NCI-H2081 treated with DMSO at 0.1 percent for 48 hours (cell line): ENCODE data around the gene MED28.
"Not testable (repeated sequence)": the region's sequence is repeated elsewhere in the genome, so short reads cannot be mapped to it uniquely, and the experiment has no call there.

ENCODE experiments used
- DNase-seq: peaks from one replicate; lab custom pipeline; 2025; lab: John Stamatoyannopoulos, UW

Gene MED28

DNA sequence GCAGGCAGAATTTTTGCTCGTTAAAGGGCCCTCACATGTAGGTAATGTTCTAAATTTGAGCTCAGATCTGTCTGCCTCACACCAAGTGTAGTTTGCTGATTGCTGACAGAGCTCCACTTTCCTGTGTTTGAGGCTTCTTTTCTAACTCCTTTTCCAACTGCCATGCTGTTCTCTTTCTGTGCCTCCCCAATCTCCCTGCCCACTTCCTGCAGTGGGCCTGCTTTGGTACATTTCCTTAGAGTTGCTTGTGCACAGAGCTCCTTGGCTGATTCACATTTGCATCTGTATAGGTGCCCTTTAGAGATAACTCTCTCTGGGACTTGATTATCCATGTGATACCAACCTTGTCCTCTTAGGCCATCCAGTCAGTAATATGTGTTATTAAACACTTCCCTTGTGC lies 4.5 kb downstream of the MED28 start:
- DNase-seq, result no peak

DNA sequence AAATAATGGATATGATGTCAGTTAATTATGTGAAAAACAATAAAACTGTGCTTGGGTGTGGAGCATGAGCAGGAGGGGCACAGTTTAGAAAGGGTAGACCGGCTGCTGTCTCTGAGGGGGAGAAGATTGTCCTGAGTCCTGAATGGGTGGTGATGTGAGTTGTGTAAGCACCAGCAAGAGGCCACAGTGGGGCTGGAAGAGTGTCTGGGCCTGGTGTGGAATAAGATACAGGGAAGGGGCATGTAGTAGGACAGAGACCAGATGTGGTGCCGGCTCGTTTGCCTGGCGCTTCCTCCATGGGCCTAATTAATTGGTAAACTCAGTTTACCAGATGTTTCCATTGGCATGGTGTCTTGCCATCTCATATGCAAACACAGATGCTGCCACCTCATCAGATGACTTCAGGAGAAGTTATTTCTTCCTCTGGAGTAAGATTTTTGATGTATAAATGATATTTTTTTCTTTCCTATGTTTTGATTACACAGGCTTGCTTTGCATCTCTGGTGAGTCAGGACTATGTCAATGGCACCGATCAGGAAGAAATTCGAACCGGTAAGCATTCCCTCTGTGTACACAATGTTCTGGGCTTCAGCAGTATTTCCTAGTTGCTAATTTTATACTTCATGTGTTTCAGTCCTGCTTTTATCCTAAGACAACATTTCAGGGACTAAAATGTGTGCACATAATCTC lies 5.1 kb downstream of the MED28 start:
- no peak for DNase-seq

DNA sequence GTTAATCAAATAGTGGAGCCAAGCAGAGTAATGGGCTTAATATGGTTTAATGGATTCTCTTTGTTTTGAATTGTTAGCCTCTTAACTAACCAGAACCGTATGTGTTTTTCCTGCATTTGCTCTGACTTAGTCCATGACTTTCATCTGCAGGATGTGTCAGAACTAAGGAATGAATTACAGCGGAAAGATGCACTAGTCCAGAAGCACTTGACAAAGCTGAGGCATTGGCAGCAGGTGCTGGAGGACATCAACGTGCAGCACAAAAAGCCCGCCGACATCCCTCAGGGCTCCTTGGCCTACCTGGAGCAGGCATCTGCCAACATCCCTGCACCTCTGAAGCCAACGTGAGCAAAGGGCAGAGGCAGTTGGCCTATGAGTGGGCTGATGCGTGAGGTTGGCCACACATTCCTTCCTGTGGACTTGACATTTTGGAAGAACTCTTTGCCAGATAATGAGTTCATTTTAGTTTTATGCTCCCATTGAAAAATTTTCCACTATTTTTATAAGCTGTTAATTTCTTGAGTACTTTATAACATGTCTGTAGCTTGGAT lies 9.1 kb downstream of the MED28 start:
- no peak for DNase-seq

DNA sequence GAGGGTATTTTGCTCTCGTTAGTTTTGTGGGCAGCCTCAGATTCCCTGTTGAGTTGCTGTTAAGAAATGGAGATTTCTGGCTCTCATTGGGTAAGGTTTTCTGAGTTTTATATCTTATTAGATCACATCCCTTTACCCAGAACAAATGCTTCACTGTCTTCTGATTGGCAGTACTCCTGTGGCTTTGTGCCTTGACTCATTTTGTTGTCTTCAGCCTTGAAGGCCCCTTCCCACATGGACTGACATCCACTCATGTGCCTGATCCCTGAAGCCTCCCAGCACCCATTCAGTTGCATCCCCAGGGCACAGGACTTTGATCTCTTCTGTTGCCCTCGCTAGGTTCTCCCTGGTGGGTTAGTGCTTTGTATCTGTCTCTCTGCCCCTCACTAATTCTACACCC lies 10.4 kb downstream of the MED28 start:
- DNase-seq, result no peak

DNA sequence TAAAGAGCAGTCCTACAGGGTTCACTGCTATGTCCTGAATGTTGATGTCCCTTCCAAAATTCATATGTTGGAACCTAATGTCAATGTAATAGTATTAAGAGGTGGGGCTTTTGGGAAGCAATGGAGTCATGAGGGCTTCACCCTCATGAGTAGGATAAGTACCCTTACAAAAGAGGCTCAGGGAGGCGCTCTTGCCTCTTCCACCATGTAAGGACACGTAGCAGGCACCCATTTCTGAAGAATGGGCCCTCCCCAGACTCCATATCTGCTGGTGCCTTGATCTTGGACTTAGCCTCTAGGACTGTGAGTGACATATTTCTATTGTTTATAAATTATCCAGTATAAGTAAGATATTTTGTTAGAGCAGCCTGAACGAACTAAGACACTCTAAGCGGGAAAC lies 15.8 kb downstream of the MED28 start:
- no peak for DNase-seq

DNA sequence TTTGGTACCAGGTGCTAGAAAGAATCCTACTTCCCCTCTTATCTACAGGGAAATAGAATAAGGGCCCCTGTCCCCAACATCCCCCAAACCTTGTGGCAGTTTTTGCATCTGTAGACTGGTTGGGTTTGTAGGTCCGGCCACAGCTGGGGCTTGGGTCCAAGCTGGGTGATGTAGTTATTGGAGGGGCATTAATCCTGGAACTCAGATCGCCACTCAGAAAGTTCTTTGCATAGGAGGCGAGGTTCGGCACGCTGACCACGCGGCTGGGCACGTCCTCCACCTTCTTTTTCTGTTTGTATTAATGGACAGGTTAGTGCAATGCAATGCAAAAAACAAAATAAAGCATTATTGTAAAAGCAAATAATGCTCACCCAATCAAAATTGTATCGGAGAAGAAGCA lies 19.2 kb downstream of the MED28 start:
- DNase-seq, result no peak

DNA sequence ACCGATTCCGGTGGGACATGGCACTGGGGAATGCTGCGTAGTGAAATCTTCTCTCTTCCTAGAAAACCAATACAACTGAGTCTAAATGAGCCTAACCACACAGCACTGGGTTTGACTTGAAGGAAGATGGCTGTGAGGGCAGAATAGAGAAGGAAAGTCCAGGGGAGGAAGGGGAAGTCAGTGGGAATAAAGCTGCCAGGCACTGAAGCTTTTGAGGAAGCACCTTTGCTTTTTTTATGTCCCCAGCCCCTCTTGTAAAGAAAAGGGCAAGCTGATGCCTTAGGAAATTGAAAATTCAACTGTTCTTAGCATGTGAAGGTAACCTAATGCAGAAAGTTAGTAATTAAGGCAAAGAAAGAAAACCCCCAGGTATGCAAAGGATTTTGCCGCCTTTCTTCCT lies 20.6 kb downstream of the MED28 start:
- no peak for DNase-seq

DNA sequence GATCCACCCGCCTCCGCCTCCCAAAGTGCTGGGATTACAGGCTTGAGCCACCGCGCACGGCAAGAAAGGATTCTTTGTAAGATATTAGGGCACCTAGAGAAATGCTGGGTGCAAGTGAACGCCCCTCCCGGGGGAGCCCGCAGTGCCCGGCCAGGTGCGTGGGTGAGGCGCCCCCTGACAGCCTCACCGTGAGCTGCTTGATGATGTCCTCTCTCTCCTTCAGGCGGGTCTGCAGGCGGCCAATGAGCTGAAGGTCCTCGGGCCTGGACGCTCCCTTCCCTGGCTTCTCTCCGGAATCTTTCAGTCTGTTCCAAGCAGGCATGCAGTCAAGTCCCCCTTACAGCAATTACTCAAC lies 21.9 kb downstream of the MED28 start:
- DNase-seq, result no peak

DNA sequence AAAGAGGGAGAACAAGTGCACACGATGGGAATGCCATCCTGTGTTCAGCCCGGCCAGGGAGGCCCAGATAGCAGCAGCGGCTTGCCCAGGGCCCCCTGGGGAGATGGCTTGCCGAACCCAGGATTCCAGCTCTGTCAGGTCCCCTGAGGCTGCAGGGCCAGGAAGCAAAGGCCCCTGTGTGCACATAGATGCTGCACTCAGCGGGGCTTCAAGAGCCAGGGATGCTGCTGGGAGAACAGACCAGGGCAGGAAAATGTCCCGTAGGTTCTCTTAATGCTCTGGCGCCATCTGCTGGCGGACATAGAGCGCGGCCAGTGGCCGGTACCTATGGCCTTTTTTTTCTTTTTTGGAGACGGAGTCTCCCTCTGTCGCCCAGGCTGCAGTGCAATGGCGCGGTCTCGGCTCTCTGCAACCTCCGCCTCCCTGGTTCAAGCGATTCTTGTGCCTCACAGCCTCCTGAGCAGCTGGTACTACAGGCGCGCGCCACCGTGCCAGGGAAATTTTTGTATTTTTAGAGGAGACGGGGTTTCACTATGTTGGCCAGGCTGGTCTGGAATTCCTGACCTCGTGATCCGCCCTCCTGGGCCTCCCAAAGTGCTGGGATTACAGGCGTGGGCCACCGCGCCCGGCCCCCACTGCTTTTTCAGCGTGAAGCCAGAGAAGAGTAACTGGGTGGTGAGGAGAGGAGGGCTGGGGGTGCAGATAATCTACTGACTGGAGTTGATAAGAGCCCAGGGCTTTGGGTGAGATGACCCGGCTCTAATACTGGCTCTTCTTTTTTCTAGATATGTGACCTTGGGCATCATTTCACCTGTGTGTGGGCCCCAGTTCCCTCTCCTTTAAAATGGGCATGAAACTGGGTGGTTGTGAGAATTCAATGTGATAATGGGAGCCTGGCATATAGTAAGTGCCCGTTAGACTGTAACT lies 22.5 kb downstream of the MED28 start:
- DNase-seq, result no peak

DNA sequence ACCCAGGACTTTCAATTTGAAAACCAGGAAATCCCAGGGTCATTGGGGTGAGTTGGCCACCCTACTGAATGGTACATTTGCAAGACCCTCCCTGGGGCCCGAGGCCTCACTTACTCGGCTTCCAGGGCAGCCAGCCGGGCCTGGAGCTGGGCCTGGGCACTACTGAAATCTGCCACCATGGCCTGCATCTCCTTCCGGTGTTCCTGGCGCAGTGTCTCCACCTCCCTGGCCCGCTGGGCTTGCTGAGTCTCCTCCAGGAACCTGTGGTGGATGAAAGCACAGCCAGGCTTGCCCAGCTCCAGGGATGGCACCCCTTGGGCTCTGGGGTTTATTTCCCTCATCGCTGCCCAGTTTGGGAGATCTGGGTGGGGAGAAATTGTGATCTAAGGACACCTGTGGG lies 24.7 kb downstream of the MED28 start:
- DNase-seq, result no peak

DNA sequence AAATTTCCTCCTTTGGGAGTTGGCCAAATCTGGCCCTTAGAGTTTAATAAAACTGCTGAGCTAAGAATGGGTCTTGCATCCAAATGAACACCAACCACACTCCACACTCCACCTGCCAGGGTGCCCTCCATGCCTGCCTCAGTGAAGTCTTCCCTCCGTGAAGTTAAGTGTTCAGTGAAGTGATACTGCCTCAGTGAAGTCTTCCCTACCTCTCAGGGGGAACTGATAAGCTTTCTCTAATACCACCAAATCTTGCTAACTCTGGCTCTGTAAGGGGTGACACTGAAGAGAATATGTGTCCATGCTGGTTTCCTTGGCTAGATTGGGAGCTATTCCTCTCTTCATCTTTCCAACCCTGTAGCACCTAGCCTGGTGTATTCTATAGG lies 27.9 kb downstream of the MED28 start:
- no peak for DNase-seq

DNA sequence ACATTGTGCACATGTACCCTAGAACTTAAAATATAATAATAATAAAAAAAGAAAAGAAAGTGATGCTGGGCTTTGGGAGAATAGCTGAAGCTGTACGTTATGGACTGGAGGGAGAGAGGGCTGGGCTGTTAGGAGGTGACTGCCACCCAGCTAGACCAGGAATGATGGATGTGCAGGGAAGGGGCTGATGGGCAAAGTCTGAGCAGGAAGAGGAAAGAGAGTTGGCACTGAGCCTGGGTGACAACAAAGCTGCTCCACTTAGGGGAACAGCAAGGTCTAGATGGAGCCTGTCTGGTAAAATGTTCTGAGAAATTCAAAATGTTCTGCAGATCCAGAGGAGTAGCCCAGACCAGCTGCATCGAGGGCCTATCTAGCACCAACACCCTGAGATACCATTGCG lies 32.3 kb downstream of the MED28 start:
- DNase-seq, result no peak

DNA sequence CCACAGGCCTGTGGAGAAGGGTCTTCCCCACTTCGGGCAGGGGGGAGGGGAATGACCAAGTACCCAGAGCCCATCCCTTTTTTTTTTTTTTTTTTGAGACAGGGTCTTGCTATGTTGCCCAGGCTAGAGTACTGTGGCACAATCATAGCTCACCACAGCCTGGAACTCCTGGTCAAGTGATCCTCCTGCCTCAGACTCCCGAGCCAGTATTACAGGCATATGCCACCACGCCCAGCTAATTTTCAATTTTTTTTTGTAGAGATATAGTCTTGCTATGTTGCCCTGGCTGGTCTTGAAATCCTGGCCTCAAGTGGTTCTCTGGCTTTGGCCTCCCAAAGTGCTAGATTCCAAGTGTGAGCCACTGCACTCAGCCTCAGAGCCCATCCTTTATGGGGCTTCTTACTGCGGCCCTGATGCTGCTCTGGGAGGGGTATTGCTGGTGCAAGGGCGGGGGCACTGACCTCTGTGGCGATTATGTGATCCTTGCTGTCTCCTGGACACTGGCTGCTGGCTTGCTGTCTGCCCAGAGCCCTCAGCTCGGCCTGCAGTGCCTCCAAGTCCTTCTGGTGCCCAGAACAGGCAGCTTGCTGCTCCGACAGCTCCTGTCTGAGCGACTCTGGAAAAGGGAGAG lies 32.9 kb downstream of the MED28 start:
- no peak for DNase-seq

DNA sequence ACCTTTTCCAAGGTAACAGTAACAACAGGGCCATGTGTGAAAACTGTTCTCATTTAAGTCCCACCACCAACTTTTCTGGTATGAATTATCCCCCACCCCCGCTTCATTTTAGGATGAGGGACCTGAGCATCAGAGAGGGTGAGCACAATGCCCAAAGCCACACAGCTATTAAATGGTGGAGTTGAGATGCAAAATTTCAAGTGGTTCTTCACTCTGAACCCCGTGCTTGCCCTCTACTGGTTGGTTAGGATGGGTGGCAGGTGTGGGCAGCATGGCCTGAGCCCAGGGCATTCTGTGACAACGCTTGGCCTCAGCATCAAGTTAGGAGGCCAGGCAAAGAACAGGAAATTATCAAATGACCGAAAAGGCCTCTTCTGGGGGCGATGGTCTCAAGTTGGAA lies 33.5 kb downstream of the MED28 start:
- no peak for DNase-seq

DNA sequence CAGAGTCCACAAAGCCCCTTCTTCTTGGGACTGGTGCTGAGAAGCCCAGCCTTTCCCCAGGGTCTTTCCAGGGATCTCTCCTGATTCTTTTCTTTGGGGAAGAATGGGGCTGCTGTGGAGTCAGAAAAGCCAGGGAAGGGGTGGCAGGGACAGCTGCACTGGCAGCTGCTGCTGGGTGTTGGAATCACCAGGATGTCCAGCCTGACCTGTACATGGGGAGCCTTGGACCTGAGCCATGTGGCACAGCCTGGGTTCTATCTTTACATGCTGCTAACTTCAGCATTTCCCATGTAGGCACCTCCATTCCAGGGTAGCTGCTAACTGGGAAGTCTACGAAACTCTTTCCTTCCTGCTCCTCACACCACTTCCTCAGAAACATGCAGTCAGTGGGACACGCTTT lies 36.0 kb downstream of the MED28 start:
- no peak for DNase-seq

DNA sequence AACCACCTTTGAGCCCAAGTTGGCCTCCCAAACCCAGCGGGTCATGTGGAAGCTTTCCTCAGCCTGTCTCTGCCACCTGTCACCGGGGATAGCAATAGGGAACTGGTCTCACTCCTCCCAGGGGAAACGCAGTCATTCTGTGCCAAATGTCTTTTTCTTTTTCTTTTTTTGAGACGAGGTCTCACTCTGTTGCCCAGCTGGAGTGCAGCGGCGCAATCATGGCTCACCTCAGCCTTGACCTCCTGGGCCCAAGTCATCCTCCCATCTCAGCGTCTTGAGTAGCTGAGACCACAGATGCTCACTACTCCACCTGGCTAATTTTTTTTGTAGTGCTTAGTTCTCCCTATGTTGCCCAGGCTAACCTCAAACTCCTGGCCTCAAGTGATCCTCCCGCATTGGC lies 40.3 kb downstream of the MED28 start:
- DNase-seq, result no peak

DNA sequence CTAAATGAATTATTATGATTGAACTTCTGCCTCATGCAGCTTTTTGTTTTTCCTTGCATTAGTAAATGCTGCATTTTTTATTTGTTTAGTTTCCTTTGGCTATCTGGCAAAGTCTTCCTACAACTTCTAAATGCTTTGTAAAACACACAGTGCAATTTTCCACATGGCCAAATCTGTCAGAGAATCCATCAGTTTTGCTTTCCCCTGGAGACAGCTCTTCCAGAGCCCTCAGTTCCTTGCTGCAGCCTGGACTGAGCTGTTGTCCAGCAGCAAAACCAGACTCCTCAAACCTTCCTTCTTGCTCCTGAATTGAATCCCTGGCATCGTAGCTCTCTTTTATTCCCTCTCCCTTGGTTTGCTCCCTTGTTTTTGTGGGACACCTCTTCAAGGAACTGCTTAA lies 42.6 kb downstream of the MED28 start:
- no peak for DNase-seq

DNA sequence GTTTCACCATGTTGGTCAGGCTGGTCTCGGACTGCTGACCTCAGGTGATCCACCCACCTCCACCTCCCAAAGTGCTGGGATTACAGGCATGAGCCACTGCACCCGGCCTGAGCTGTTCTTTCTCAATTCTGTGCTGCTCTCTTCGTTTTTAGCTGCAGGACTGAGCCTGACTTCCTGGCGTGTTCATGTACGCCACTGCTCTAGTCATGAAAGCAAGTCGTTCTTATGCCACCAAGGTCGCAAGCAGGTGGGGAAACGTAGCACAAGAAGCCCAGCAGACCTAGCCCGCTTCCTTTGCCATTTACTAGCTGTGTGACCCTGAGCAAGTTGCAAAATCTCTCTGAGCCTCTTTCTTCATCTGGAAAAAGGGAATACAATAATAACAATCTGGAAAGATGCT lies 43.4 kb downstream of the MED28 start:
- no peak for DNase-seq

DNA sequence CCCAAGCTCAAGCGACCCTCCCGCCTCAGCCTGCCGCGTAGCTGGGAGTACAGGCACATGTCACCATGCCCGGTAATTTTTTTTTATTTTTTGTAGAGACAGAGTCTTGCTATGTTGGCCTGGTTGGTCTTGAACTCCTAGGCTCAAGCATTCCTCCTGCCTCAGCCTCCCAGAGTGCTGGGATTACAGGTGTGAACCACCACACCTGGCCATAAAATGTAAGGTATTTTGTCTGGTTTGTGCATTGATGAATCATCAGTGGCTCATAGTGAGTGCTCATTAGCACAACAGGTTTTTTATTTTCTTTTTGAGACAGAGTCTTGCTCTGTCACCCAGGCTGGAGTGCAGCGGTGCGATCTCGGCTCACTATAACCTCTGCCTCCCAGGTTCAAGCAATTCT lies 44.8 kb downstream of the MED28 start:
- not testable (repeated sequence) for DNase-seq

DNA sequence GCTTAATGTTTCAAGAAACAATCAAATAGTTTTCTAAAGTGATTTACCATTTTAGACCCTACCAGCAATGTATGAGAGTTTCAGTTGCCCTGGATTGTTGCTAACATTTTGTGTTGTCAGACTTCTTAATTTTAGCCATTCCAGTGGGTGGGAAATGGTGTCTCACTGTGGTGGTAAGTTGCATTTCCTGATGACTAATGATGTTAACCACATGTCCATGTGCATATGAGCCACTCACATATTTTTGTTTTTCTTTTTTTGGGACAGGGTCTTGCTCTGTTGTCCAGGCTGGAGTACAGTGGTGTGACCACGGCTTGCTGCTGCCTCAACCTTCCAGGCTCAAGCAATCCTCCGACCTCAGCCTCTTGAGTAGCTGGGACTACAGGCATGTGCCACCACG lies 48.3 kb downstream of the MED28 start:
- DNase-seq, result no peak

DNA sequence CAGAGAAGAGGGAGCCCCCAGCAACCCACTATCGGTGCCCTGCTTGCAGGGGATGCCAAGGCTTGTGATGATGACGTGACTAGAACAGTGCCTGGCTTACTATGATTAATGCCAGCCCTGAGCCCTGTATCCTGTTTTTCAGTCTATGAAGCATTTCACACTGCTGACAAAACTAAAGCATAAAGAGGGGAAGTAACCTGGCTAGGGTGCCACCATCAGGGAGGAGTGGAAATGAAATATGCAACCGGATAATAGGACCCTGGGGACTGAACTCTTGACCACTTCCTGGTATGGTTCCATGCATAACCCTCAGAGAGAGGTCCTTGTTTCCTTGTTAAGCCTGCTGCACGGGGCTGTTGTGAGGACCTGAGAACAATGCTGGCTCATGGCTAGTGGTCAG lies 50.3 kb downstream of the MED28 start:
- no peak for DNase-seq

DNA sequence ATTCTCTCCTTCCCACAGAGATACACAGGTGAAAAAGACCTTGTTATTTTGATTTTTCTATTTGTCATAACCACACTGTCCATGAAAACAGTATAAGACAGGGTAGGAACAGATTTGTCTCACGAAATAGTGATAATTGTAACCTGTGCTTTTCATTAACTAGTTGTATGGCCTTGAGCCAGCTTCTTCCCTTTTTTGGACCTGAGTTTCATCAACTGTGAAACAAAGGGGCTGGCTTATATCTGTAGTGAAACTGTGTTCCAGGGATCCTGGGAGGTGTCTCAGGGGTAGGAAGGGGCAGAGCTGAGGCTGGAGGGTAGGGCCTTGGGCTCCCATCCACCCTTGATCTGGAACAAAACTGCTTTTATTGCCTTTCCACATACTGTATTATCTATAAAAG lies 50.9 kb downstream of the MED28 start:
- DNase-seq, result no peak

DNA sequence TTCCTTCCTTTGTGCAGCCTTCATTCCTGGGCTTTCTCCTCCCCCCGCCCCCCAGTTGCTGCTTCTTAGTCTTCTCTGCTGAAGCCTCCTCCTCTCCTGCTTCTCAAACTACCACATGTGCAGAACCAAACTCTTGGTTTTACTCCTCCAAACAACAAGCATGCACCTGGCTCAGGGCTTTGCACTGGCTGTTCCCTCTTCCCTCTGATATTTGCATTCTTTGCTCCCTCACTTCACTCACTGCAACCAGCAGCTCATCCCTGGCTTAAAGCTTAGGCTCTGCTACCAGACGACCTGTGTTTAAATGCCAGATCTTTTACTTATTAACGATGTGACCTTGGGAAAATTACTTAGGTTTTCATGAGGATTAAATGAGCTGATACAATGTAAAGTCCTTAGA lies 51.4 kb downstream of the MED28 start:
- DNase-seq, result no peak
